Stimulated activated CD4-positive, alpha-beta T cell treated with anti-CD3 and anti-CD28 coated beads, Interleukin-1b, Interleukin-23, amount 100 ng/mL, for 24 hours (primary cell): Measurements from ENCODE around the gene CDH12.
"Not testable (repeated sequence)": the region's sequence is repeated elsewhere in the genome, so short reads cannot be mapped to it uniquely, and the experiment has no call there.

Experiments
- DNase-seq, 4 experiments: peaks; one replicate each; pipeline ENCODE4 v3.0.0-alpha.2; 2020; ENCODE audit warnings: low read depth in 4 of 4, low spot score in 1 of 4

The CDH12 gene

DNA sequence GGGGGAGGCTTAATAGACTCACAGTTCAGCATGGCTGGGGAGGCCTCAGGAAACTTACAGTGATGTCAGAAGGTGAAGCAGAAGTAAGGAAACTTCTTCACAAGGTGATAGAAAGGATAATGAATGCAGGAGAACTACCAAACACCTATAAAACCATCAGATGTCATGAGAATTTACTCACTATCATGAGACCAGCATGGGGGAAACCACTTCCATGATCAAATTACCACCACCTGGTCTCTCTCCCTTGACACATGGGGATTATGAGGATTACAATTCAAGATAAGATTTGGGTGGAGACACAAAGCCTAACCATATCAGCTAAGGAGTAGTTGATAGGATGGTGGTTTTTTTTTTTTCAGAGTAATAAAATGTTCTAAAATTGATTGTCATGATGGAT lies 201.8 kb downstream of the CDH12 start:
- DNase-seq = no peak

- no peak for DNase-seq
These were observed 202.6 kb downstream of the CDH12 start for GRCh38 chr5:22650511-22650910.

DNA sequence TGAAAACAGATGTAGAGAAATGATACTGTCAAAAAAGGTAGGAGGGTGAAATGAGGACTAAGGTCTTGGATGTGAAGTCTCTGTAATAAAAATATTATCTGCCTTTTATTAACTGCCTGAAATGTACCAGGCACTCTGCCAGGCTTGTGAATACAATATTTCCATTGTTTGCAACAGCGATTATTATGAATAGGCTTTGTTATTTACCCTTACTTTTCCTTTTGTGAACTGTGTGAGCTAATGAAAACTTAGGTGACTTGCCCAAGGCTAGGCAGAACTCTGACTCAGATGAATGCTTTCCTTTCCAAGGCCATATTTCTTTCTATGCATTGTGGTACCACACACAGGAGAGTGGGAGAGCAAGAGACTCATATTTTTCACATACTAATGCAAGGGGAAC lies 204.1 kb downstream of the CDH12 start:
- DNase-seq = no peak

DNA sequence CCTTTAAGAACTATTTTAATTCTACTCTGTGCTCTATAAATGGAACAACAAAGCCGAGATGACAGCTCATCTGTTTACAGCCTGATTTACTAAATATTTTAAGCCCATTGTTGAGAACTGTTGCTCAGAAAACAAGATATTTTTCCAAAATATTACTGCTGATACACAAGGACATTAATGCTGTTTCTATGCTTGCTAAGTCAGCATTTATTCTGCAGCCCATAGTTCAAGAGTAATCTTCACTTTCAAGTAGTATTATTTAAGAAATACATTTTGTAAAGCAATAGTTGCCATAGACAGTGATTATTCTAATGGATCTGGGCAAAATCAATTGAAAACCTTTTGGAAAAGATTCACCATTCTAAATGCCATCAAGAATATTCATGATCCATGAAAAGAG lies 208.3 kb downstream of the CDH12 start:
- no peak for DNase-seq

DNA sequence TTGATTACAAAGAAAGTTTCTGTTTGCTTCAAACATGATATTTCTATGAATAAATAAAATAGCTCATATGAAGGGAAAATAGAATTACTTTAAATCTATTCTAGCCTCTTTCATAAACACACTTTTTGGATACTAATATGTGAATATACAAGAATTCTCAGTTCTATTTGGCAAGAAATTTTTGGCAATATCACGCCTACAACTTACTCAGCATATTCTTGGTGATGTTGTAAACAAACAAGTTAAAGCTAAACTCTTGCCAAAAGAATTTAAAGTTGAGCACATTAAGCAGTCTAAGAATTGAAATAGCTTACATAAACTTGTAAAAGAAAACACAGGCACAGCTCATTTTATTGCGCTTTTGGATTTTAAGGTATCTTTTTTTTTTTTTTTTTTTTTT lies 209.8 kb downstream of the CDH12 start:
- DNase-seq = no peak

DNA sequence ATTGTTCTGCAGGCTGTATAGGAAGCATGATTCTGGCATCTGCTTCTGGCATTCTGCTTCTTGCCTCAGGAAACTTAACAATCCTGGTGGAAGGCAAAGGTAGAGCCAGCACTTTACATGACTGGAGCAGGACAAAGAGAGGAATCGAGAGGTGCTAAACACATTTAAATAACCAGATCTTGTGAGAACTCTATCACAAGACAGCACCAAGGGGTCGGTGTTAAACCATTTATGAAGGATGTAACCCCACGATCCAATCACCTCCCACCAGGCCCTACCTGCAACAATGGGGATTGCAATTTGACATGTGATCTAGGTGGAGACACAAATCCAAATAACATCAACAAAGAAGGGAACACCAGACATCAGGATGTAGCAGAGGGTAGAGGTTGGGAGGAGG lies 221.5 kb downstream of the CDH12 start:
- no peak for DNase-seq

DNA sequence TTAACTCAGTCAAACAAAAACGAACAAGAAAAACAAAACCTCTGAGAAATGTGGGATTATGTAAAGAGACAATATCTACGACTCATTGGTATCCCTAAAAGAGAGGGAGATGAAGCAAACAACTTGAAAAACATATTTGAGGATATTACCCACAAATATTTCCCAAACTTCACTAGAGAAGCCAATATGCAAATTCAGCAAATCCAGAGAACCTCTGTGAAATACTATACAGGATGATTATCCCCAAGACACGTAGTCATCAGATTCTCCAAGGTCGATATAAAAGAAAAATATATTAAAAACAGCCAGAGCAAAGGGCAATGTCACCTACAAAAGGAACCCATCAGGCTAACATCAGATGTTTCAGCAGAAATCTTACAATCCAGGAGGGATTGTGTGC lies 226.1 kb downstream of the CDH12 start:
- no peak for DNase-seq

DNA sequence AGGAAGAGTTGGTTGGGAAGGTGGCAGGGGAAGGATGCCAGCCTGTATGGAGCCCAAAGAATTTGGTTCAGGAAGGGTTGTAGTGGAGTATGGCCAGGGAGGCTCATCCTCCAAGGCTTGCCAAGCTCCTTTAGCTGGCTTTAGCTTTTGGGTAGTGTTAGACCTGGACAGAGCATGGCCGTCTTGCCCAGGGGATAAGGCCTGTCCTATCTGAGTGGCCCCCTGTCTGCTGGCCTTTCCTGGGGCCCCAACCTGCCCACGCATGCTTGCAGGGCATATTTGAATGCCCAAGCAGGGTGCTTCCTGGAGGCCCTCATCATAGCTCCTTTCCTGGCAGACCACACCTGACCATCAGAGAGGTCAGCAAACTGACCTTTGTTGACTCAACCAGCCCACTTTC lies 227.7 kb downstream of the CDH12 start:
- no peak for DNase-seq

GRCh38 chr5:22621084-22621483 lies 232.1 kb downstream of the CDH12 start:
- DNase-seq = no peak

- no peak for DNase-seq
These were observed 237.2 kb downstream of the CDH12 start for GRCh38 chr5:22615964-22616363.

- no peak for DNase-seq
These were observed 238.6 kb downstream of the CDH12 start for GRCh38 chr5:22614486-22615094.

- no peak for DNase-seq
These were observed 240.2 kb downstream of the CDH12 start for GRCh38 chr5:22612928-22613327.

DNA sequence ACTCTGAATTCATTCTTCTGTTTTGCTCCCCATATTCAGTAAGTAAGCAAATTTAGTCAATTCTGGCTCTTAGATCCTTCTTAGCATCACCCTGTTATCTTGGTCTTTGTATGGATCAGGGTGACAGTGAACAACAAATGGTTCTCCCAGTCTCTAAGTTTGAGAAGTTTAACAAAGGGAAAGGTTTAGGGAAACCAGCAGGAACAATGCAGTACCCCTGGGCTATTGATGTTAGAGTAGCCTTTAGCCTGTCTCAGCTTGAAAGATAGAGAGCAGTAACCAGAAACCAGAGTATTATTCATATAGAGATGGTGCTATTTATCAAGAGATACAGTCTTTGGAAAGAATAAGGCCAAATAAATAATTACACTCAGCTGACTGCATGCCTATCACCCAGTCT lies 241.8 kb downstream of the CDH12 start:
- DNase-seq = no peak

DNA sequence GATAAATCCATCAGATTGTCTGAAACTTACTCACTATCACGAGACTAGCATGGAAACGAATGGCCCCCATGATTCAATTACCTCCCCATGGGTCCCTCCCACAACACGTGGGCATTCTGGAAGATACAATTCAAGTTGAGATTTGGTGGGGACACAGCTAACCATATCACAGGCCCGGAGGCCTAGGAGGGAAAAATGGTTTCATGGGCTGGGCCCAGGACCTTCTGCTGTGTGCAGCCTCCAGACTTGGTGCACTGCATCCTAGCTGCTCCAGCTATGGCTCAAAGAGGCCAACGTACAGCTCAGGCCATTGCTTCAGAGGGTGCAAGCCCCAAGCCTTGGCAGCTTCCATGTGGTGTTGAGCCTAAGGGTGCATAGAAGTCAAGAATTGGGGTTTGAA lies 245.6 kb downstream of the CDH12 start:
- not testable (repeated sequence) for DNase-seq

GRCh38 chr5:22605473-22605872 lies 247.7 kb downstream of the CDH12 start:
- no peak for DNase-seq

GRCh38 chr5:22604711-22605110 lies 248.4 kb downstream of the CDH12 start:
- DNase-seq = no peak

DNA sequence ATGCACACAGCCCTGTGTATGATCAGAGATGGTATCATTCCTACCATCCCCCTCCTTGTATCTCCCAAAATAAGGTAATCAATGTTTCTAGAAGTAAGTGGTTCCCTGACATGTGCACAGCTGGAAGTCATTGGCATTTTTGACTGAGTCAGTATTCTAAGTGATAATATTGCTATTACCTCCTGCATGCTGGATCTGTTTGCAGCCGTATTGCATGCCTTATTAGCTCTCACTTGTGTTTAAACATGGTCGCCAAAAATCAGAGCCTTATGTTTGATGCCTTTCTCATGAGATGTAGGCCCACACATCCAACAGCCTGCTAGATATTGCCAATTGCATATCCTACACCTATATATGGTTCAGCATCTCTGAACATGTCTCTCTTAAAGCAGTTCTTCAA lies 254.3 kb downstream of the CDH12 start:
- no peak for DNase-seq

GRCh38 chr5:22596404-22596970 lies 256.7 kb downstream of the CDH12 start:
- no peak for DNase-seq

DNA sequence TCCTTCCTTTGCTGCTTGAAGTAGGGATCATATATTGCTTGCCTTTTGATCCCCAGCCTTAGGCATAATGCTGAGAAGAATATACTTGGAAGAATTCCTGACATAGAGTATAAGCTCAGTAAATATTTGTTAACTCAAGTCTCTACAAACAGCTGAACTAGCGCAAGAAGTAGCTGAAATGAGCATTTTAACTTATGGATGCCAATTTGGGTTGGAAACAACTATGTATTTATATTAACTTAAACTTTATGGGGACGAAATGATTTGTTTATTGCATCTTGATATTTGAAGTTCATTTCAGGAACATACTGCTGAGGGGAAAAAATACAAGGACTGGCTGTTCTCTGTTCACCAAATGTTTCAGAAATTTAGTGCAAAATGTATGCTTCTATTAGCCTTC lies 258.7 kb downstream of the CDH12 start:
- DNase-seq = no peak

- DNase-seq = no peak
These were observed 259.6 kb downstream of the CDH12 start for GRCh38 chr5:22593592-22593991.

DNA sequence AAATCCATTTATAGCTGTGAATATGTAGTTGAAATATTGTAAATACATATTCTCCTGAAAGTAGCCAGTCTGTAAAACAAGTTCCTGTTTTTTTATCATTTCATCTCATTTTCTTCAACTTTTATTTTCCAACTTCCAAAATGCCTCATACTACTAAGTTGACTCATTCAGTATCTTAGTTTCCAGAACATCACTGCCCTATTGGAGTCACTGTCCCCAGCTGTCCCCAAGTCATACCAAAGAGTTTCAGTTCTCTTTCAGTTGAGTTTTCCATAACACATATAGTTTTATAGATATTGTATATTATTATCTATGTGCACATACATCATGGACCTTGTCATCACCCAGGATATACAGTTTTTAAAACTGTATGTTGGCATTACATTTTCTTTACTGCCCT lies 261.7 kb downstream of the CDH12 start:
- DNase-seq = no peak

- no peak for DNase-seq
These were observed 262.4 kb downstream of the CDH12 start for GRCh38 chr5:22590677-22591268.

DNA sequence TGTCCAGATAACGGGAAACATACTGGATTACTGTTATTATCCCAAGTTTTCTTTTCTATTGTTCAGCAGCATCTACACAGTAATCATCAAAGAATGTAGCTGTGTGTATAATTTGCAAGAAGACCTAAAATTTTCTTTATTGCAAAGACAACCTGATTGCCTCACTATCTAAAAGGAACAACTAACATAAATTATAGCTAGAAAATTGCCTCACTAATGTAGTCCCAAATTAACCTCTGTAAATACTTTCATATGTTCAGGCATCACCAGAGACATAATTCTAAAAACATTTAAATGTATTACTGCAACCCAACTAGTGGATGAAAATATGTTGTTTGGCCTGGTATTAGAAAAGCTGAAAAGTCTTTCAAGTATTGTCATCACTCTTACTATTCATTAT lies 275.4 kb downstream of the CDH12 start:
- DNase-seq = no peak
